ENCODE results near the gene TMEM131L. TPM values are rescaled to one million over a fixed set of nuclear protein-coding genes. Genes with fewer than 3 reads are reported as not detected.

Gene TMEM131L
- total and polyA plus RNA-seq, 3 donors from 2014 or later, result 9.1 to 15.0 (median 12.6) TPM

- DNase-seq, result no peak
- no peak overlapping the region for H3K27ac ChIP-seq
- no peaks in the 10 kb centered on the region for H3K4me1 ChIP-seq
- H3K27me3 ChIP-seq, result no peaks in the 10 kb centered on the region
- no peaks in the 10 kb centered on the region for H3K9me3 ChIP-seq
- H3K4me3 ChIP-seq, result no peak overlapping the region
- H3K36me3 ChIP-seq (ENCODE audit: low read depth, missing control alignments), result no peaks in the 10 kb centered on the region
- TF ChIP-seq POLR2A (IDR thresholded peaks at IDR 0.05), result no peak
- TF ChIP-seq, protein P1, sequence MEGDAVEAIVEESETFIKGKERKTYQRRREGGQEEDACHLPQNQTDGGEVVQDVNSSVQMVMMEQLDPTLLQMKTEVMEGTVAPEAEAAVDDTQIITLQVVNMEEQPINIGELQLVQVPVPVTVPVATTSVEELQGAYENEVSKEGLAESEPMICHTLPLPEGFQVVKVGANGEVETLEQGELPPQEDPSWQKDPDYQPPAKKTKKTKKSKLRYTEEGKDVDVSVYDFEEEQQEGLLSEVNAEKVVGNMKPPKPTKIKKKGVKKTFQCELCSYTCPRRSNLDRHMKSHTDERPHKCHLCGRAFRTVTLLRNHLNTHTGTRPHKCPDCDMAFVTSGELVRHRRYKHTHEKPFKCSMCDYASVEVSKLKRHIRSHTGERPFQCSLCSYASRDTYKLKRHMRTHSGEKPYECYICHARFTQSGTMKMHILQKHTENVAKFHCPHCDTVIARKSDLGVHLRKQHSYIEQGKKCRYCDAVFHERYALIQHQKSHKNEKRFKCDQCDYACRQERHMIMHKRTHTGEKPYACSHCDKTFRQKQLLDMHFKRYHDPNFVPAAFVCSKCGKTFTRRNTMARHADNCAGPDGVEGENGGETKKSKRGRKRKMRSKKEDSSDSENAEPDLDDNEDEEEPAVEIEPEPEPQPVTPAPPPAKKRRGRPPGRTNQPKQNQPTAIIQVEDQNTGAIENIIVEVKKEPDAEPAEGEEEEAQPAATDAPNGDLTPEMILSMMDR (IDR thresholded peaks at IDR 0.05), result no peak
- intact Hi-C loops (cut with DNase I; ENCODE audit: low total_unique reads), result no loop called here
- WGBS, 2 donors, result 63 to 68% methylated on average over 3 of the region's 3 CpGs
Observed at GRCh38 chr4:153512952-153513500, 46.9 kb downstream of the TMEM131L start.

DNA sequence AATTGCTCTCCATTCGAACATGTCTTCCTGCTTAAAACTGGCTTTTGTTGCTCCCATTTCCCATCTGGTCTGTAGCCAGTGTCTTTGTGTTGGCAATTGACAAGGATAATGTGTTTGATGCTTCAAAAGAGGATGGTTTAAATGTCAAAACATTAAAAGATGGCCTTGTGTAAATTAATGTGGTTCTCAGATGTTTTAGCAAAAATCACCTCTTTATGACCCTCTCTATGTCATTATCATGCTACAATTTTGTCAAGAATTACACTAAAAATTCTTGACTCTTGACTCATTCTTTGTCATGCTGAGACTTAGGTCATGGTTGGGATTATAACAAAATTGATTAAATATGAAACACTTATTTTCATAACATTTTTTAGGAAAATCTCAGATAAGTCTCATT lies 47.4 kb downstream of the TMEM131L start:
- Histone ChIP-seq H3K27ac (no peak overlapping the region), H3K4me1 (no peaks in the 10 kb centered on the region), H3K36me3 (ENCODE audit: low read depth, missing control alignments) (no peaks in the 10 kb centered on the region), H3K9me3 (no peaks in the 10 kb centered on the region), H3K27me3 (no peaks in the 10 kb centered on the region), H3K4me3 (no peak overlapping the region)
- TF ChIP-seq, protein P1 (IDR thresholded peaks at IDR 0.05), result no peak
- TF ChIP-seq POLR2A (IDR thresholded peaks at IDR 0.05), result no peak
- intact Hi-C loops (cut with DNase I; ENCODE audit: low total_unique reads), result no loop called here
- DNase-seq, result no peak
- WGBS, 2 donors, result 15 to 51% methylated on average over 1 of the region's 1 CpG

DNA sequence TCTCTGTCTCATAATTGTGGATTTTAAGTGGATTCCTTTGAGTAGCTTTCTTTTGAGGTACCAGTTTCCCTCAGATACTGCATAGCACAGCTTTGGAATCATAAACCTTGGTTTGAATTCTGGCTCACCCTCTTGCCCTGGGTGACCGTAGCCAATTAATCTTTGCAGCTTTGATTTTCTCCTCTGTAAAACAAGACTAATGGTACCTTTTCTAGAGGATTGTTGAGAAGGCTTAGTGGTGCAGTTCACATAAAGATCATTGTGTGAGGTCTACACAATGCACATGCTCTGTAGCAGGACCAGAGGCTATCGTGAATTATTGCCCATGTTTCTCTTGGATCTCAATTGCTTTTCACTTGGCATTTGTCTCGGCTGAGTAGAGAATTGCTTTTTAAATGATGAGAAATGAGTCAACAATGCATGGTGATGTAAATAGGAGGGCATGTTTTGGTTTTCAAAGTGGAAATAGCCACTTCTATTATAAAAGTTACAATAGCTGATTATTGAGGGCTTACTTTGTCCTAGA lies 47.9 kb downstream of the TMEM131L start:
- Histone ChIP-seq H3K4me1 (no peaks in the 10 kb centered on the region), H3K27ac (no peak overlapping the region)
- intact Hi-C loops (cut with DNase I; ENCODE audit: low total_unique reads), result no loop called here

GRCh38 chr4:153514688-153515426 lies 48.7 kb downstream of the TMEM131L start:
- Histone ChIP-seq H3K4me1 (no peaks in the 10 kb centered on the region), H3K27ac (no peak overlapping the region), H3K4me3 (no peak overlapping the region), H3K27me3 (no peaks in the 10 kb centered on the region), H3K36me3 (ENCODE audit: low read depth, missing control alignments) (no peaks in the 10 kb centered on the region), H3K9me3 (no peaks in the 10 kb centered on the region)
- no peak for DNase-seq
- WGBS, 2 donors, result 94% methylated on average over 15 of the region's 15 CpGs
- TF ChIP-seq, protein P1 (IDR thresholded peaks at IDR 0.05), result no peak
- no peak for TF ChIP-seq POLR2A (IDR thresholded peaks at IDR 0.05)
- intact Hi-C loops (cut with DNase I; ENCODE audit: low total_unique reads), result no loop called here

More for the DNA sequence above, 47.9 kb downstream of the TMEM131L start:
- H3K27me3 ChIP-seq, result no peaks in the 10 kb centered on the region
- H3K36me3 ChIP-seq (ENCODE audit: low read depth, missing control alignments), result no peaks in the 10 kb centered on the region
- TF ChIP-seq, protein P1 (IDR thresholded peaks at IDR 0.05), result no peak
- TF ChIP-seq POLR2A (IDR thresholded peaks at IDR 0.05), result no peak
- no peak for DNase-seq
- no peak overlapping the region for H3K4me3 ChIP-seq
- 58 to 65% methylated on average over 3 of the region's 3 CpGs for WGBS, 2 donors
- no peaks in the 10 kb centered on the region for H3K9me3 ChIP-seq

Measured in testis (tissue), 3 donors.